22Rv1 (cell line): ENCODE measurements around the gene DUSP22.

Source experiments
- CTCF ChIP-seq: fragments of 450-650 bp; IDR thresholded peaks from 2 replicates; pipeline ENCODE4 v1.5.1; 2017; ENCODE audit warnings: mild to moderate bottlenecking
- ZFX ChIP-seq: fragments of 450-650 bp; IDR thresholded peaks from 2 replicates; pipeline ENCODE4 v1.6.1; 2017; ENCODE audit warnings: antibody characterized with exemption, borderline replicate concordance

DNA sequence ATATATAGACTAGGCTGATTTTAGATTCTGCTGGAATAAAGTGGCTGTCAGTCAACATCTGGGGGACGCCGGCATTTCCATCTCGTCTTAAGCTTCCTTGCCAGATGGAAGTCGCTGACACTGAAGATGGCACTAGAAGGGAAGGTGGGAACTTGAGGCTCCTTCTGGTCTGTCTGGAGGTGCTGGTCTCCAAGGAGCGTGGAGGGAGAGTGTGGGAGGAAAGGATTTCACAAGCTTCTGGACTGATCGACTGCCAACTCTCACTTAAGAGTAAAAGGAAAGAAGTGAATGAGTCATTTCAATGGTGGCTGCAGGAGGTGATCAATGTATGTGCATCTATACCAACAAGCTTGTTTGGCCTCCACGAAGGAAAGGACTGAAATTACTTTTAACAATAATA, 40.4 kb downstream of the DUSP22 start:
- TF ChIP-seq CTCF (no peak), ZFX (no peak)
